HepG2 (cell line): ENCODE measurements around the gene ENTPD6. TPM values are rescaled to one million over a fixed set of nuclear protein-coding genes. Genes with fewer than 3 reads are reported as not detected.
A peak's percentile ranks its signal among the peaks of the same experiment; 100 is the strongest.

Source experiments
- GATAD1 ChIP-seq: IDR thresholded peaks from 2 replicates; pipeline ENCODE4 v1.6.1; 2016; ENCODE audit warnings: missing genetic modification reagents, missing compliant biosample characterization
- GPBP1L1 ChIP-seq: sonication (generic); formaldehyde crosslinking; IDR thresholded peaks from 2 replicates; pipeline ENCODE4 v1.5.0; 2020; ENCODE audit warnings: mild to moderate bottlenecking, missing genetic modification reagents
- HNF1B ChIP-seq: sonication (generic); formaldehyde crosslinking; IDR thresholded peaks from 2 replicates; pipeline ENCODE4 v1.5.1; 2020; ENCODE audit warnings: mild to moderate bottlenecking, moderate library complexity, missing genetic modification reagents
- KLF6 ChIP-seq: IDR thresholded peaks from 2 replicates; pipeline ENCODE4 v1.8.0; 2016; ENCODE audit warnings: missing biosample characterization, missing genetic modification reagents
- SRSF4 ChIP-seq: fragments of 200-400 bp; formaldehyde crosslinking; IDR thresholded peaks from one replicate; pipeline ENCODE4 v1.6.1; 2018; ENCODE audit warnings: mild to moderate bottlenecking, low read depth, low read length, moderate library complexity; ENCODE audit not compliant: poor library complexity, severe bottlenecking
- SSRP1 ChIP-seq: IDR thresholded peaks from 2 replicates; pipeline ENCODE4 v1.6.1; 2016; ENCODE audit warnings: control low read depth
- TEAD3 ChIP-seq: optimal IDR thresholded peaks from 2 replicates; pipeline ENCODE3; 2016; ENCODE audit warnings: borderline replicate concordance
- TFE3 ChIP-seq: IDR thresholded peaks from 2 replicates; pipeline ENCODE4 v1.6.1; 2016
- THAP9 ChIP-seq: sonication (generic); formaldehyde crosslinking; IDR thresholded peaks from 2 replicates; pipeline ENCODE4; 2020; ENCODE audit warnings: missing genetic modification reagents, mild to moderate bottlenecking, borderline replicate concordance
- ZBTB33 ChIP-seq: sonication (generic); formaldehyde crosslinking; IDR thresholded peaks from 2 replicates; pipeline ENCODE4 v1.4.0; 2020; ENCODE audit warnings: missing genetic modification reagents
- ZNF552 ChIP-seq: sonication (generic); formaldehyde crosslinking; IDR thresholded peaks from 2 replicates; pipeline ENCODE4 v1.9.0; 2022; ENCODE audit warnings: missing genetic modification reagents, mild to moderate bottlenecking, borderline replicate concordance
- ZNF724P ChIP-seq: sonication (generic); formaldehyde crosslinking; IDR thresholded peaks from 2 replicates; pipeline ENCODE4 v1.8.0; 2022; ENCODE audit warnings: missing genetic modification reagents, borderline replicate concordance
- ZNF772 ChIP-seq: sonication (generic); formaldehyde crosslinking; IDR thresholded peaks from 2 replicates; pipeline ENCODE4 v1.5.0; 2020; ENCODE audit warnings: mild to moderate bottlenecking, missing genetic modification reagents
- ZSCAN20 ChIP-seq: sonication (generic); formaldehyde crosslinking; IDR thresholded peaks from 2 replicates; pipeline ENCODE4 v1.4.0; 2020; ENCODE audit warnings: missing genetic modification reagents, mild to moderate bottlenecking, borderline replicate concordance
- ZSCAN9 ChIP-seq: IDR thresholded peaks from 2 replicates; pipeline ENCODE4 v1.6.1; 2016; ENCODE audit warnings: borderline replicate concordance
- polyA plus RNA-seq, 8 experiments: library from polyadenylated mRNA; depleted of rRNA in 3 of 8; stranded (reverse) in 7 of 8; unstranded in 1 of 8; fragments of >200 nt; fragmentation: Illumina TruSeq in 4 of 8; extraction: Trizol in 4 of 8; gene quantifications; 2 replicates each; pipeline versions ENCODE4 v1.2.1 to v1.2.3, GENCODE V29; 2011 to 2016; ENCODE audit warnings: low read depth in 4 of 8, missing spikeins in 1 of 8, mixed read lengths in 1 of 8; ENCODE audit not compliant: insufficient read depth in 1 of 8
- total RNA-seq, 5 experiments: library from RNA; depleted of rRNA; stranded (reverse); fragments of >200 nt; fragmentation: Illumina TruSeq; extraction: Trizol; gene quantifications; 2 replicates each; pipeline ENCODE4 v1.2.3, GENCODE V29; 2016; ENCODE audit warnings: low read depth in 1 of 5

ENTPD6 gene
- total and polyA plus RNA-seq, 2 of the 13 experiments (the other 11 are each of a cell fraction or from before 2014, with no cell fraction given): 164 to 172 TPM

GRCh38 chr20:25249198-25249931, 53.9 kb downstream of the ENTPD6 start (continued):
- TF ChIP-seq HNF1B (no peak), ZNF772 (CRISPR knock-in tag) (no peak), SSRP1 (0 out of 2 replicates have a peak, but pooled peaks have one; percentile 41), KLF6 (CRISPR knock-in tag) (no peak), SRSF4 (no peak), ZNF724P (CRISPR knock-in tag) (no peak), GPBP1L1 (CRISPR knock-in tag) (no peak), ZSCAN20 (CRISPR knock-in tag) (0 out of 2 replicates have a peak, but pooled peaks have one; percentile 38), ZSCAN9 (CRISPR knock-in tag) (0 out of 2 replicates have a peak, but pooled peaks have one; percentile 16), ZNF552 (CRISPR knock-in tag) (no peak), GATAD1 (CRISPR knock-in tag) (no peak), TFE3 (CRISPR knock-in tag) (0 out of 2 replicates have a peak, but pooled peaks have one; percentile 5), ZBTB33 (CRISPR knock-in tag) (peak; percentile 10; the same call in 1 of the 2 replicates), THAP9 (CRISPR knock-in tag) (no peak), TEAD3 (CRISPR knock-in tag) (no peak)
- TF ChIP-seq, all 625 proteins: peak for 9
